ENCODE results near the gene EIF5. TPM values are rescaled to one million over a fixed set of nuclear protein-coding genes. Genes with fewer than 3 reads are reported as not detected.

EIF5 gene
- total RNA-seq, 6 donors from 2014 or later: 103 to 265 (median 176) TPM

DNA sequence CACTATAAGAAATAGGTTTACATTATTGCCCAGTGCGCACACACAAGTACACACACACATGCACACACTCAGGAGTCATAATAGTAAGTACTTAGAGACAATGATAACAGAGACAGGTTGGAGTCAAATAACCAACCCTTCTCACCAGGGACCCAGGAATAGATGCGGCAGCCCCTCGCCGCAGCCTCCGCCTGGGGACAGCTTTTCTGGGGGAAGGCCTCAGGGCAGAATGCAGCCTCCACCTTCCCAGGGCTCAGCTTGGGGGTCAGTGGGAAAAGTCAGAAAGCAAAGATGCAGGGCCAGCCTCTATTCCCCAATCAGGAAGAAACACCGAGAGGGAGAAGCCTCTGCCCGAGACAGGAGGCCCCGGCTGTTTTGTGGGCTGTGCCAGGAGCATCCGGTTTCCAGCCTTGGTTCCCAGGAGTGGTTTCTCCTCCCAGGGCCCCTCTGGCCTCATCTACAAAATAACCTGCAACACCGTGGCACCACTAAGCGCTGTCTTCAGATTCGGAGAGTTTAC is 23.4 kb upstream of the EIF5 start:
- DNase-seq: peak in 1 of 2 donors; percentile 58
- no peak overlapping the region for H3K4me3 ChIP-seq
- no peak overlapping the region for H3K27ac ChIP-seq
- H3K27me3 ChIP-seq: no peaks in the 10 kb centered on the region
- H3K4me1 ChIP-seq: peaks cover 3 to 11% (median 7%) of the 10 kb centered on the region in 4 donors
- 91 to 96% methylated on average over 9 to 12 of the region's 12 CpGs for WGBS, 2 donors
- no peaks in the 10 kb centered on the region for H3K9me3 ChIP-seq
- H3K36me3 ChIP-seq: no peaks in the 10 kb centered on the region
- TF ChIP-seq EP300 (IDR thresholded peaks at IDR 0.05): no peak
- no peak for ATAC-seq (ENCODE audit: low FRiP score in 2 of 2)

- 88 to 92% methylated on average over 27 to 31 of the region's 31 CpGs for WGBS, 2 donors
- Histone ChIP-seq H3K27ac (no peak overlapping the region), H3K27me3 (no peaks in the 10 kb centered on the region), H3K9me3 (no peaks in the 10 kb centered on the region), H3K36me3 (no peaks in the 10 kb centered on the region), H3K4me3 (no peak overlapping the region), H3K4me1 (peaks cover 4 to 17% (median 12%) of the 10 kb centered on the region in 4 donors)
- peak in 1 of 2 donors; percentile 41 for DNase-seq
- ATAC-seq (ENCODE audit: low FRiP score in 2 of 2): no peak
- TF ChIP-seq EP300 (IDR thresholded peaks at IDR 0.05): no peak
- no peak for TF ChIP-seq POLR2A (IDR thresholded peaks at IDR 0.05)
- TF ChIP-seq POLR2AphosphoS5 (IDR thresholded peaks at IDR 0.05): no peak
- TF ChIP-seq, protein P1, sequence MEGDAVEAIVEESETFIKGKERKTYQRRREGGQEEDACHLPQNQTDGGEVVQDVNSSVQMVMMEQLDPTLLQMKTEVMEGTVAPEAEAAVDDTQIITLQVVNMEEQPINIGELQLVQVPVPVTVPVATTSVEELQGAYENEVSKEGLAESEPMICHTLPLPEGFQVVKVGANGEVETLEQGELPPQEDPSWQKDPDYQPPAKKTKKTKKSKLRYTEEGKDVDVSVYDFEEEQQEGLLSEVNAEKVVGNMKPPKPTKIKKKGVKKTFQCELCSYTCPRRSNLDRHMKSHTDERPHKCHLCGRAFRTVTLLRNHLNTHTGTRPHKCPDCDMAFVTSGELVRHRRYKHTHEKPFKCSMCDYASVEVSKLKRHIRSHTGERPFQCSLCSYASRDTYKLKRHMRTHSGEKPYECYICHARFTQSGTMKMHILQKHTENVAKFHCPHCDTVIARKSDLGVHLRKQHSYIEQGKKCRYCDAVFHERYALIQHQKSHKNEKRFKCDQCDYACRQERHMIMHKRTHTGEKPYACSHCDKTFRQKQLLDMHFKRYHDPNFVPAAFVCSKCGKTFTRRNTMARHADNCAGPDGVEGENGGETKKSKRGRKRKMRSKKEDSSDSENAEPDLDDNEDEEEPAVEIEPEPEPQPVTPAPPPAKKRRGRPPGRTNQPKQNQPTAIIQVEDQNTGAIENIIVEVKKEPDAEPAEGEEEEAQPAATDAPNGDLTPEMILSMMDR (IDR thresholded peaks at IDR 0.05): no peak
Observed at GRCh38 chr14:103311171-103311997, 22.7 kb upstream of the EIF5 start.

GRCh38 chr14:103312006-103312635 is 21.9 kb upstream of the EIF5 start:
- Histone ChIP-seq H3K36me3 (no peaks in the 10 kb centered on the region), H3K4me3 (no peak overlapping the region), H3K27me3 (no peaks in the 10 kb centered on the region), H3K9me3 (no peaks in the 10 kb centered on the region), H3K4me1 (peaks cover 4 to 23% (median 12%) of the 10 kb centered on the region in 4 donors), H3K27ac (no peak overlapping the region)
- ATAC-seq (ENCODE audit: low FRiP score in 2 of 2) (no peak), DNase-seq (peak in 1 of 2 donors; percentile 63)
- WGBS, 2 donors: 89 to 92% methylated on average over 6 to 13 of the region's 14 CpGs
- TF ChIP-seq, protein P1 (IDR thresholded peaks at IDR 0.05): no peak
- no peak for TF ChIP-seq POLR2AphosphoS5 (IDR thresholded peaks at IDR 0.05)
- TF ChIP-seq POLR2A (IDR thresholded peaks at IDR 0.05): no peak
- TF ChIP-seq EP300 (IDR thresholded peaks at IDR 0.05): no peak

DNA sequence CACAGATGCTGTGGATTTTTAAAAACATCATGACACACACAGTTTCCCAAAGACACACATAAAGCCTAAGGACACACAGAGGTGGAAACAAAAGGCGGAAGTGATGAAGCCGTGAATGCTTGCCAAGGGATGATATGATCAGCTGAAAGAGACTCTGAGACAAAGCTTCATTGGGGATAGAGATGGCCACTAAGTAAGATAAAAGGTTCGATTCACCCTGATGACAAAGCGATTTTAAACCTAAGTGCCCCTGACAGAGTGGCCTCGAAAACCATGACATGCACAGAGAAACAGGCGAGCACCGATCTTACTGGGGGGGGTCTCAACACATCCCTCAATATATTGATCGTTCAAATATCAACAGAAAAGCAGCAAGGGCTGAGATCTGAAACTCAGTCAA is 20.3 kb upstream of the EIF5 start:
- DNase-seq (no peak), ATAC-seq (ENCODE audit: low FRiP score in 2 of 2) (no peak)
- Histone ChIP-seq H3K27me3 (no peaks in the 10 kb centered on the region), H3K27ac (peak overlapping the region in 2 of 4 donors; percentile 75 to 80), H3K9me3 (no peaks in the 10 kb centered on the region), H3K4me1 (peaks cover 4 to 27% (median 12%) of the 10 kb centered on the region in 4 donors), H3K4me3 (no peak overlapping the region), H3K36me3 (no peaks in the 10 kb centered on the region)
- WGBS, 2 donors: 73 to 75% methylated on average over 8 of the region's 8 CpGs
- TF ChIP-seq EP300 (IDR thresholded peaks at IDR 0.05) (no peak), POLR2AphosphoS5 (IDR thresholded peaks at IDR 0.05) (peak in 1 of 2 donors; percentile 50)

DNA sequence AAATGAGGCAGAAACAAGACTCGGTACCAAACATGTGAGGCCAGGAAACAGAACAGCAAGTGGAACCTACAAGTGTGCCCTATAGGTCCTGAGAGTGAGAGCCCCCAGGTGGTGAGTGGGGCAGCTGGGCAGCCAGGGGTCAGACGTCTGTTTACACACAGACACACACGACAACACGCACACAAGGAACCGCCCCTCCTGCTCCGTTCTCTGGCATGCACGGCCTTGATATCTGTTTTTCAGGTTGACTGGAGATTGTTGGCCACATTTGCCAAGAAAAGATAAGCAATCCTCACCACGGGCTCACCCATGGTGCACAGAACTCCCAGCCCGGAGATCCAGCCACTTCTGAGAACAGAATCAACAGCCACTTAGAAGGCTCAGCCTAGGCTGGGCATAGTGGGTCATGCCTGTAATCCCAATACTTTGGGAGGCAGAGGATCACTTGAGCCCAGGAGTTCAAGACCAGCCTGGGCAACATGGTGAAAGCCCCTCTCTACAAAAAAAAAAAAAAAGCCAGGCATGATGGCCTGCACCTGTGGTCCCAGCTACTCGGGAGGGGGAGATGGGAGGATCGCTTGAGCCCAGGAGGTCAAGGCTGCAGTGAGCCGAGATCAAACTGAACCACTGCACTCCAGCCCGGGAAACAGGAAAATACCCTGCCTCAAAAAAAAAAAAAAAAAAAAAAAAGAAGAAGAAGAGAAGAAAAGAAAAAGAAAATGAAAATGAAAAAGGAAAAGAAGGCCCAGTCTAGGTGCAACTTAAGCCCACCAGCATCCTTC is 19.4 kb upstream of the EIF5 start:
- Histone ChIP-seq H3K27me3 (no peaks in the 10 kb centered on the region), H3K4me1 (peaks cover 4 to 27% (median 12%) of the 10 kb centered on the region in 4 donors), H3K9me3 (no peaks in the 10 kb centered on the region), H3K27ac (peak overlapping the region in 3 of 4 donors; percentile 71 to 85 (median 80)), H3K4me3 (no peak overlapping the region), H3K36me3 (no peaks in the 10 kb centered on the region)
- ATAC-seq (ENCODE audit: low FRiP score in 2 of 2) (no peak), DNase-seq (no peak)
- TF ChIP-seq, protein P1 (IDR thresholded peaks at IDR 0.05): no peak
- TF ChIP-seq EP300 (IDR thresholded peaks at IDR 0.05) (no peak), POLR2AphosphoS5 (IDR thresholded peaks at IDR 0.05) (no peak), POLR2A (IDR thresholded peaks at IDR 0.05) (no peak)
- 64 to 79% methylated on average over 13 of the region's 13 CpGs for WGBS, 2 donors
